ENCODE data around the gene LLPH. TPM values are rescaled to one million over a fixed set of nuclear protein-coding genes. Genes with fewer than 3 reads are reported as not detected.

Gene LLPH
- total RNA-seq, 8 experiments from 2014 or later = 5.8 to 39.8 (median 12.9) TPM

- in situ Hi-C loops (cut with MboI; ENCODE audit: low pct_unique_long_range_greater_than_20kb in 2 of 9, low sequenced_read_pairs in 9 of 9, unreplicated experiment in 9 of 9) = loop anchor here in 2 of 9 experiments (25.0 kb wide), 1 partner anchor 280 kb away; no protein-coding TSS in a partner anchor
- ATAC-seq (replicated peaks in 6 of 8) = peak in 4 of 8 experiments; percentile 28 to 77 (median 64)
Observed at GRCh38 chr12:66132408-66132807, 1.9 kb upstream of the LLPH start.

GRCh38 chr12:66131067-66131688, 628 bp upstream of the LLPH start:
- in situ Hi-C loops (cut with MboI; ENCODE audit: low pct_unique_long_range_greater_than_20kb in 2 of 9, low sequenced_read_pairs in 9 of 9, unreplicated experiment in 9 of 9) = loop anchor here in 2 of 9 experiments (25.0 kb wide), 1 partner anchor 281 kb away; no protein-coding TSS in a partner anchor
- Histone ChIP-seq H3K4me3 (peak overlapping the region; percentile 51 to 93 (median 70)), H3K27ac (peak overlapping the region in 1 of 2 donors; percentile 73), H3K4me1 (replicated peaks in 1 of 2) (peaks cover 0 to 5% of the 10 kb centered on the region in 2 donors)
- ATAC-seq (replicated peaks in 6 of 8) = peak in 2 of 8 experiments; percentile 15 to 20
- 0 to 73% (median 15%) methylated on average over 2 to 11 of the region's 11 CpGs for WGBS, 10 experiments

More at GRCh38 chr12:66132408-66132807, 1.9 kb upstream of the LLPH start:
- Histone ChIP-seq H3K4me1 (replicated peaks in 1 of 2) (peaks cover 0 to 5% of the 10 kb centered on the region in 2 donors), H3K4me3 (no peak overlapping the region), H3K27ac (no peak overlapping the region)

- Histone ChIP-seq H3K4me3 (peak overlapping the region; percentile 51 to 93 (median 70)), H3K27ac (peak overlapping the region in 1 of 2 donors; percentile 73), H3K4me1 (replicated peaks in 1 of 2) (peaks cover 0 to 5% of the 10 kb centered on the region in 2 donors)
- WGBS, 10 experiments = 0 to 44% (median 7%) methylated on average over 2 to 8 of the region's 8 CpGs
- in situ Hi-C loops (cut with MboI; ENCODE audit: low pct_unique_long_range_greater_than_20kb in 2 of 9, low sequenced_read_pairs in 9 of 9, unreplicated experiment in 9 of 9) = loop anchor here in 2 of 9 experiments (25.0 kb wide), 1 partner anchor 282 kb away; no protein-coding TSS in a partner anchor
- ATAC-seq (replicated peaks in 6 of 8) = peak in 4 of 8 experiments; percentile 10 to 37 (median 15)
Observed at GRCh38 chr12:66129934-66130266, 650 bp downstream of the LLPH start.

DNA sequence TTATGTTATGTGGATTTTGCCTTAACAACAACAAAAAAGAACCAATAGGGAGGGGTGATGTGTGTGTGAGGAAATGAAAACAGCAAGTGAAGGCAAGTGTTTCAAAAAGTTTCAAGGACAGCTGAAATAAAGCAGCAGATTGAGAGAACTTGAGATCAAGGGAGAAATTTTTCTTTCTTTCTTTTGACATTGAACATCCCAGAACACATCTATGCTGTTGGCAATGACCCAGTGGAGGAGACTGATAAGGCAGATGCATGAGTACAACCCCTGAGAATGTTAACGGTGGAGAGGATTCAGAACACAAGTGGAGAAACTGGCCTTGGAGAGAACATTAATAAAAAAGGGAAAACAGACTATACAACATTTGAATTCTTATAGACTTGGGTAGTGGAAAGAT, 2.9 kb downstream of the LLPH start:
- H3K4me3 ChIP-seq = no peak overlapping the region
- H3K27ac ChIP-seq = no peak overlapping the region
- H3K4me1 ChIP-seq (replicated peaks in 1 of 2) = peaks cover 0 to 5% of the 10 kb centered on the region in 2 donors
- ATAC-seq (replicated peaks in 6 of 8) = no peak
- WGBS, 10 experiments = 67 to 100% (median 100%) methylated on average over 1 of the region's 1 CpG; no CpG with 5 or more reads in 4 of the 10 experiments
- in situ Hi-C loops (cut with MboI; ENCODE audit: low pct_unique_long_range_greater_than_20kb in 2 of 9, low sequenced_read_pairs in 9 of 9, unreplicated experiment in 9 of 9) = loop anchor here in 2 of 9 experiments (25.0 kb wide), 1 partner anchor 285 kb away; no protein-coding TSS in a partner anchor

DNA sequence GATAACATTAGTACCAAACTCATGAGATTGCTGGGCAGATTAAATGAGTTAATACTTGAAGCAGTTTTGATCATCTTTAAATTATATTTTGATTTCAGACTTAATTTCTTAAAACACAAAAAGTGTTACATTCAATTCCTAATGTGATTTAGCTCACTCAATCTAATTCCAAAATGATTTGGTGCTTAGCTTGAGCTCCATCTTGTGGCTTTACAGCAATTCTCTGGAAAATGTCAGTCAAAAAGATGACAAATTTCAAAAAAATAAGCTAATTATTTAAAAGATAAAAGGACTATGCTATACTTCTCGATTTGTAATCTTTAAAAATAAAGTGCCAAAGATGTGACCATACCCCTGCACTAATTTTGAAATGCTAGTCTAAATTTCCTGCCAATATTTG, 10.1 kb downstream of the LLPH start:
- ATAC-seq (replicated peaks in 6 of 8) = no peak
- in situ Hi-C loops (cut with MboI; ENCODE audit: low pct_unique_long_range_greater_than_20kb in 2 of 9, low sequenced_read_pairs in 9 of 9, unreplicated experiment in 9 of 9) = loop anchor here in 3 of 9 experiments (25.0 kb wide), 2 partner anchors 408 to 808 kb away; no protein-coding TSS in a partner anchor
- WGBS, 10 experiments = 22 to 100% (median 85%) methylated on average over 1 of the region's 1 CpG; no CpG with 5 or more reads in 2 of the 10 experiments

GRCh38 chr12:66119870-66120241, 10.7 kb downstream of the LLPH start:
- in situ Hi-C loops (cut with MboI; ENCODE audit: low pct_unique_long_range_greater_than_20kb in 2 of 9, low sequenced_read_pairs in 9 of 9, unreplicated experiment in 9 of 9) = loop anchor here in 3 of 9 experiments (25.0 kb wide), 2 partner anchors 408 to 808 kb away; no protein-coding TSS in a partner anchor
- Histone ChIP-seq H3K4me3 (no peak overlapping the region), H3K4me1 (replicated peaks in 1 of 2) (no peaks in the 10 kb centered on the region), H3K27ac (no peak overlapping the region)
- WGBS, 10 experiments = 20 to 100% (median 92%) methylated on average over 1 of the region's 1 CpG; no CpG with 5 or more reads in 1 of the 10 experiments
- ATAC-seq (replicated peaks in 6 of 8) = no peak

More for the DNA sequence above, 10.1 kb downstream of the LLPH start:
- H3K4me3 ChIP-seq = no peak overlapping the region
- H3K4me1 ChIP-seq (replicated peaks in 1 of 2) = no peaks in the 10 kb centered on the region
- H3K27ac ChIP-seq = no peak overlapping the region

DNA sequence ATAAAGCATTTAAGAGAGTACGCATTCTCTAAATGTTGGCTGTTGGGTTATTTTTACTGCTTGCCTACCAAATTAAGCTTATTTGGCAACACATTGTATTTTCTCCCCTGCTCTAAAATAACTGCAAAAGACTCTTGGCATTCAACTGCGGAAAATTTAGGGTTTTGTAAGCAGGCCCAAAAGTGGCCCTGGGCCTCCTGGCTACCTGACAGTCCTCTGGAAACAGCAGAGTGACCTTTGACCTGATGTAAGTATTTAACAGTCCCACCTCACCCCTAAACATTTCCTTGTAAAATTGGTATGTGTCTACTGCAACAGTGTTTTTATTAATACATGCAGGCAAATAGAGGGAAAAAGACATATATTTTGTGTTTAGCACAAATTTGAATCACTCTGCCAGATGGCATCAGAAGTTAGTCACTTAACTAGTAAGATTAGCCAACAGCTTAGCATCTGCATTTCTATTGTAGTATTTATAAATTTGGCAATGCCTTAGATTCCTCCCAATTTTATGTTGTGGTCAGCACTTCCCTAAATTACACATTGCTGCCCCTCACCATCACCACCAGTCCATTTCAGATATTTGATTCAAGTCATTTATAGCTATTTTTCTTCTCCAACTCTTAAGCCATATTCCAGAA, 11.2 kb downstream of the LLPH start:
- no peak for ATAC-seq (replicated peaks in 6 of 8)
- in situ Hi-C loops (cut with MboI; ENCODE audit: low pct_unique_long_range_greater_than_20kb in 2 of 9, low sequenced_read_pairs in 9 of 9, unreplicated experiment in 9 of 9) = loop anchor here in 3 of 9 experiments (25.0 kb wide), 2 partner anchors 407 to 807 kb away; no protein-coding TSS in a partner anchor
- Histone ChIP-seq H3K27ac (no peak overlapping the region), H3K4me1 (replicated peaks in 1 of 2) (no peaks in the 10 kb centered on the region), H3K4me3 (no peak overlapping the region)
- 83 to 100% (median 100%) methylated on average over 1 to 2 of the region's 2 CpGs; no CpG with 5 or more reads in 1 of the 10 experiments for WGBS, 10 experiments

GRCh38 chr12:66118240-66118891, 12.2 kb downstream of the LLPH start:
- Histone ChIP-seq H3K4me3 (no peak overlapping the region), H3K4me1 (replicated peaks in 1 of 2) (no peaks in the 10 kb centered on the region), H3K27ac (no peak overlapping the region)
- in situ Hi-C loops (cut with MboI; ENCODE audit: low pct_unique_long_range_greater_than_20kb in 2 of 9, low sequenced_read_pairs in 9 of 9, unreplicated experiment in 9 of 9) = loop anchor here in 3 of 9 experiments (25.0 kb wide), 2 partner anchors 406 to 806 kb away; no protein-coding TSS in a partner anchor
- ATAC-seq (replicated peaks in 6 of 8) = no peak
- 65 to 100% (median 93%) methylated on average over 2 to 7 of the region's 9 CpGs; no CpG with 5 or more reads in 2 of the 10 experiments for WGBS, 10 experiments

- no peak for ATAC-seq (replicated peaks in 6 of 8)
- in situ Hi-C loops (cut with MboI; ENCODE audit: low pct_unique_long_range_greater_than_20kb in 2 of 9, low sequenced_read_pairs in 9 of 9, unreplicated experiment in 9 of 9) = loop anchor here in 3 of 9 experiments (25.0 kb wide), 2 partner anchors 405 to 805 kb away; no protein-coding TSS in a partner anchor
- Histone ChIP-seq H3K4me3 (no peak overlapping the region), H3K27ac (no peak overlapping the region), H3K4me1 (replicated peaks in 1 of 2) (no peaks in the 10 kb centered on the region)
- WGBS, 10 experiments = 80 to 100% (median 100%) methylated on average over 1 to 2 of the region's 2 CpGs; no CpG with 5 or more reads in 3 of the 10 experiments
Observed at GRCh38 chr12:66117242-66117641, 13.3 kb downstream of the LLPH start.

- Histone ChIP-seq H3K4me3 (no peak overlapping the region), H3K4me1 (replicated peaks in 1 of 2) (no peaks in the 10 kb centered on the region), H3K27ac (no peak overlapping the region)
- WGBS, 10 experiments = 43 to 100% (median 89%) methylated on average over 1 to 4 of the region's 4 CpGs; no CpG with 5 or more reads in 1 of the 10 experiments
- no peak for ATAC-seq (replicated peaks in 6 of 8)
- in situ Hi-C loops (cut with MboI; ENCODE audit: low pct_unique_long_range_greater_than_20kb in 2 of 9, low sequenced_read_pairs in 9 of 9, unreplicated experiment in 9 of 9) = loop anchor here in 3 of 9 experiments (25.0 kb wide), 2 partner anchors 403 to 803 kb away; no protein-coding TSS in a partner anchor
Observed at GRCh38 chr12:66115071-66115600, 15.4 kb downstream of the LLPH start.

- H3K4me1 ChIP-seq (replicated peaks in 1 of 2) = no peaks in the 10 kb centered on the region
- 100% methylated on average over 1 of the region's 1 CpG; no CpG with 5 or more reads in 6 of the 10 experiments for WGBS, 10 experiments
- in situ Hi-C loops (cut with MboI; ENCODE audit: low pct_unique_long_range_greater_than_20kb in 2 of 9, low sequenced_read_pairs in 9 of 9, unreplicated experiment in 9 of 9) = loop anchor here in 3 of 9 experiments (25.0 kb wide), 2 partner anchors 401 to 801 kb away; no protein-coding TSS in a partner anchor
- no peak overlapping the region for H3K4me3 ChIP-seq
- ATAC-seq (replicated peaks in 6 of 8) = peak in 1 of 8 experiments; percentile 23
- H3K27ac ChIP-seq = no peak overlapping the region
Observed at GRCh38 chr12:66113471-66113870, 17.1 kb downstream of the LLPH start.

DNA sequence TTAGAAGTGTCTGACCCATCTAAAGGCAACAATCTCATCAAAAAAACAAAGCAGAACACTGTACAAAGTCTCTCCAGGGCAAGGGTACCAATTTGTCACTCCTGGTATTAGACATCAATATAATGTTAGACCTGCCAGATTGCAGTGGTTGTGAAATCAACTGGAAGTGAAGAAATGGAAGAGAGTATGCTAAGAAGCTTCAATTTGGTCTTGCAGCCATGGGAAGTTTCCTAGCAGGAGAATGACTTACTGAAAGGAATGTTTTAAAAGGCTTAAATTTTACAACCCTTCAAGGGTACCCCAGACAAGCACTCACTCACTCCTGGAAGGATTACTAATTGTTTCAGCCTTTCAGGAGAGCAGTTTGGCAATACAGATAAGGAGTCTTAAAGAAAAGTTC, 18.9 kb downstream of the LLPH start:
- Histone ChIP-seq H3K4me1 (replicated peaks in 1 of 2) (no peaks in the 10 kb centered on the region), H3K4me3 (no peak overlapping the region), H3K27ac (no peak overlapping the region)
- in situ Hi-C loops (cut with MboI; ENCODE audit: low pct_unique_long_range_greater_than_20kb in 2 of 9, low sequenced_read_pairs in 9 of 9, unreplicated experiment in 9 of 9) = loop anchor here in 3 of 9 experiments (25.0 kb wide), 2 partner anchors 399 to 799 kb away; no protein-coding TSS in a partner anchor
- no peak for ATAC-seq (replicated peaks in 6 of 8)

All from motor neuron (in vitro differentiated cells).